ENCODE data around the gene CAMK1.

The CAMK1 gene

GRCh38 chr3:9812870-9813483 is 43.2 kb upstream of the CAMK1 start:
- TF ChIP-seq FOXP2 (optimal IDR thresholded peaks at IDR 0.05; ENCODE audit: borderline replicate concordance, extremely low read depth, extremely low read length, insufficient read depth) (no peak), REST (IDR thresholded peaks at IDR 0.05; ENCODE audit: insufficient read depth in 1 of 2, low read depth in 2 of 2, low read length in 2 of 2) (no peak), TAF1 (IDR thresholded peaks at IDR 0.05; ENCODE audit: borderline replicate concordance, insufficient read depth, low read length) (no peak), SIN3A (IDR thresholded peaks at IDR 0.05; ENCODE audit: borderline replicate concordance, insufficient read depth, low read length) (no peak), POLR2AphosphoS5 (IDR thresholded peaks at IDR 0.05; ENCODE audit: low read depth, low read length) (no peak)

GRCh38 chr3:9810846-9811245 is 41.1 kb upstream of the CAMK1 start:
- TF ChIP-seq POLR2AphosphoS5 (IDR thresholded peaks at IDR 0.05; ENCODE audit: low read depth, low read length), result no peak
- TF ChIP-seq TAF1 (IDR thresholded peaks at IDR 0.05; ENCODE audit: borderline replicate concordance, insufficient read depth, low read length), result no peak

- TF ChIP-seq TAF1 (IDR thresholded peaks at IDR 0.05; ENCODE audit: borderline replicate concordance, insufficient read depth, low read length) (no peak), SIN3A (IDR thresholded peaks at IDR 0.05; ENCODE audit: borderline replicate concordance, insufficient read depth, low read length) (no peak), REST (IDR thresholded peaks at IDR 0.05; ENCODE audit: insufficient read depth in 1 of 2, low read depth in 2 of 2, low read length in 2 of 2) (no peak), POLR2AphosphoS5 (IDR thresholded peaks at IDR 0.05; ENCODE audit: low read depth, low read length) (no peak)
These were observed 40.7 kb upstream of the CAMK1 start for GRCh38 chr3:9810433-9810770.

GRCh38 chr3:9809615-9810432 is 40.1 kb upstream of the CAMK1 start, which contains the start of gene TTLL3:
Gene TTLL3, plus strand, starts transcription at chr3:9810262. Its CDS starts 400 bp downstream, at chr3:9810662.
- TF ChIP-seq TAF1 (IDR thresholded peaks at IDR 0.05; ENCODE audit: borderline replicate concordance, insufficient read depth, low read length) (no peak), REST (IDR thresholded peaks at IDR 0.05; ENCODE audit: insufficient read depth in 1 of 2, low read depth in 2 of 2, low read length in 2 of 2) (no peak), SIN3A (IDR thresholded peaks at IDR 0.05; ENCODE audit: borderline replicate concordance, insufficient read depth, low read length) (no peak), POLR2AphosphoS5 (IDR thresholded peaks at IDR 0.05; ENCODE audit: low read depth, low read length) (no peak), FOXP2 (optimal IDR thresholded peaks at IDR 0.05; ENCODE audit: borderline replicate concordance, extremely low read depth, extremely low read length, insufficient read depth) (no peak)

- TF ChIP-seq REST (IDR thresholded peaks at IDR 0.05; ENCODE audit: insufficient read depth in 1 of 2, low read depth in 2 of 2, low read length in 2 of 2) (no peak), SIN3A (IDR thresholded peaks at IDR 0.05; ENCODE audit: borderline replicate concordance, insufficient read depth, low read length) (no peak)
These were observed 39.5 kb upstream of the CAMK1 start for GRCh38 chr3:9809239-9809614.
